Activated T-cell treated with anti-CD3 and anti-CD28 coated beads, Interleukin-2, amount 50 U/mL, for 1 hour (primary cell): ENCODE results near the gene MESP2.

Experiments
- DNase-seq: peaks from one replicate; pipeline ENCODE4 v3.0.0-alpha.2; 2020

The MESP2 gene

DNA sequence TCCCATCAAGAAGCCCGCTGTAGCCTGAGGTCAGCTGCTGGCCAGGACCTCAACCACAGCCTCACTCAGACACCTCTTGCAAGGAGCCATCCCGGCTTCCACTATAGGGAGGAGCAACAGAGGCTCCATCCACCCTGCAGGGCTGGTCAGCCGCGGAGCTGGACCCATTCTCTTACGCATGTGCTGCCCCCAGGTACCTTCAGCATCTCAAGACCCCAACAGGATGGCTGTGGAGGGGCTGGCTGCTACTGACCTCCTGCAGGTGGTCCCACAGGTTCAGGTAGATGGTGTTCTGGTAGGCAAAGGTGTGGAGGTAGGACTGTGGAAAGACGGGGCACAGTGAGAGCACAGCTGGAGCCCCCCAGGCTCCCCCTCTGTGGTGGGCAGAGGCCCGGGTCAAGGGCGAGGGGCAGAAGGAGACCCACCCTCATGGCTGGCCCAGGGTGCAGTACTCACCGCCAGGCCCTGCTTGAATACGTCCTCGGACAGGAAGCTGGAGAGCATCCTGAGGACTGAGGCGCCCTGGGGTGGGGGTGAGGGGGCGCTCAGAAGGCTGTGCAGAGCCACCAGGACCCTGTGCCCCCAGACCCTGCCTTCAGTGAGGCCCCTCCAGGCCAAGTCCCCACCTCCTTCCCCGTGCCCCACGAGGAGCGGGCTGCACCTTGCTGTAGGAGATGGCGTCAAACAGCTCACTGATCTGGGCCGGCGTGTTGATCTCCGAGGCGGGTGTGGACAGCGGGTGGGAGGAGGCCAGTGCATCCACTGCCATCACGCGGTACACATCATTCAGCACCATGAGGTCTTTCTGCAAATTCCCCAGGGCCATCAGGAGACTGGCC is 27.1 kb downstream of the MESP2 start:
- no peak for DNase-seq

DNA sequence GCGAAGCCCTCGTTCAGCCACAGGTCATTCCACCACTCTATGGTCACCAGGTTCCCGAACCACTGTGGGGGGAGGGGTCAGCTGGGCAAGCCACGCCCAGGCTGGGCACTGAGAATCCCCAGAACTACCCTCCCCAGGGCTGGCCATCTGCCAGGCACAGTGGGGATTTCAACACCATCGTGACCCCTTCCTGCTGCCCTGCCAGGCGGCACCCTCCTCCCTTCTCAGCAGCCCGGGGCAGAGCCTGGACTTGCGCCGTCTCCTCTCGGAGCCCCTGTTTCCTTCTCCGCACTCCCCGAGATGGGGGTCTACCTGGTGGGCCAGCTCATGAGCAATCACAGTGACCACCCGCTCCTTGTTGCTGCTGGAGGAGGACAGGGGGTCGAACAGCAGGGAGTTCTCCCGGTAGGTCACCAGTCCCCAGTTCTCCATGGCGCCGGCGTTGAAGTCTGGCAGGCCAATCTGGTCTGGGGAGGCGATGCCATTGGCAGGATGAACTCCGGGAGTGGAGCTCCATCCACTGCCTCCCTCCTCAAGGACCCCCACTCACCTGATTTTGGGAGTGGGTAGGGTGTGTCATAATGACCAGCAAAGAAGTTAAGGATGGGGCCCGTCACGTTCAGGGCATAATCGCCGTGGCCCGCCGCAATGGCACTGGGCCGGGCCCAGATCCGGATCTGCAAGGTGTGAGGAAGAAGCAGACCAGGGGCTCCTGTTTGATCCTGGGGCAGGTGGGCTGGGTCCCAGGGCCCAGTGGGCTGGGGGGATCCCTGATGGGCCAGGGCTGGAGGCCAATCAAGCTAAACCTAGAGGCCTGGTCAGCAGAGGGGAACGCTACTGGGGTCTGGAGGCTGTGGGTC is 28.0 kb downstream of the MESP2 start:
- no peak for DNase-seq

DNA sequence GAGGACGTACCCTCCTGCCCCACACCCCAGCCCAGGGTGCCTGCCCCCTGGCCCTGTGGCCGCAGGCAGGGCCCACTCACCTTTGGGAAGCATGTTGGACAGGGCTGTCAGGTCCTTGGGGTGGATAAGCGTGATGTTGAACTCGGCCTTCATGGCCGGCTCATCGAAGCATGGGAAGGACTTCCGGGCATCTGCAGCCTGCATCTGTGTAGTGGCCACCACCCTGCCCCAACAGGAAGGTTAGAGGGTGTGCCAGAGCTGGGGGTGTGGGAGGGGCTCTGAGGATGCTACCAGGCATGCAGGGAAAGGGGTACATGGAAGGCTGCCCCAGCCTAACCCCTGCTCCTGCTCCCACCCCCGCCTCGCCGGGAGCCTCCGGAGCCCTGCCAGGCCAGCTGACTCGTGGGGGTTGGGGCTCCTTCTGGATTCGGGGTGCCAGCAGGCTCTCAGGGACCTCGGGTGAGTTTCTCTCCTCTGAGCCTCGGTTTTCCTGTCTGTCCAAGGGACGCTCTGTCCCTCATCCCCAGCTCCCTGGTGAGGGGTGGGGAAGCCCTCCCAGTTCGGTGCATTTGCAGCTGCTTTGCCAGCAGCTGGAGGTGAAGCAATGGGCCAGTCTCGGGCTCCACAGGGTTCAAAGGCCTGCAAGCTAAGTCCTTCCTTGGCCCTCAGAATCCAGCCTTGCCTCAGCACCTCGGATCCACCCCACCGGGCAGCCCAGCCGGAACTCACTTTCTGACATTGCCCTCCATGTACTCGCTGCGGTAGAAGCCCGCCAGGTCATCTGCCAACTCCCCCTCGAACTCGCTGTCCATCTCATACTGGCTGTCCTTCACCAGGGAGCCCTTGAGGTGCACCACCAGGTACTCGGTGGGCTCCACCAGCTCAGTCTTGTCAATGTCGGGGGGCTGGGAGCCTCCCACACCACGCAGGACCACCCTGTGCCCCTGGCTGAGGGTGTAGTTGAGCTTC is 29.4 kb downstream of the MESP2 start:
- no peak for DNase-seq

DNA sequence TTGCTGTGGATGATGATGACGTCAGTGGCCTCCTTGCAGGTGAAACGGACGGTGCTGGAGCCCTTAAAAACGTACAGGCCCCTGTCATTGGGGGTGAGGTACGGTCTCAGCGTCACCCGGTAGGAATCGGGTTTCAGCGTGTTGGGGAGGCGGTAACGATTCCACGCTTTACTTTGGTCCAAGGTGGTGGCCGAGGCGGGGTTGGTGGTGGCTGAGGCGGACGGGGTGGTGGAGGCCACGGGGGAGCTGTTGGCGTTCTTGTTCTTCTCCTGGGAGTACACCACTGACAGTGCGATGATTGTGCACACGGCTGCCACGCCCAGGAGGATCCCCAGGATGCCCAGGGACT is 30.1 kb downstream of the MESP2 start:
- no peak for DNase-seq

DNA sequence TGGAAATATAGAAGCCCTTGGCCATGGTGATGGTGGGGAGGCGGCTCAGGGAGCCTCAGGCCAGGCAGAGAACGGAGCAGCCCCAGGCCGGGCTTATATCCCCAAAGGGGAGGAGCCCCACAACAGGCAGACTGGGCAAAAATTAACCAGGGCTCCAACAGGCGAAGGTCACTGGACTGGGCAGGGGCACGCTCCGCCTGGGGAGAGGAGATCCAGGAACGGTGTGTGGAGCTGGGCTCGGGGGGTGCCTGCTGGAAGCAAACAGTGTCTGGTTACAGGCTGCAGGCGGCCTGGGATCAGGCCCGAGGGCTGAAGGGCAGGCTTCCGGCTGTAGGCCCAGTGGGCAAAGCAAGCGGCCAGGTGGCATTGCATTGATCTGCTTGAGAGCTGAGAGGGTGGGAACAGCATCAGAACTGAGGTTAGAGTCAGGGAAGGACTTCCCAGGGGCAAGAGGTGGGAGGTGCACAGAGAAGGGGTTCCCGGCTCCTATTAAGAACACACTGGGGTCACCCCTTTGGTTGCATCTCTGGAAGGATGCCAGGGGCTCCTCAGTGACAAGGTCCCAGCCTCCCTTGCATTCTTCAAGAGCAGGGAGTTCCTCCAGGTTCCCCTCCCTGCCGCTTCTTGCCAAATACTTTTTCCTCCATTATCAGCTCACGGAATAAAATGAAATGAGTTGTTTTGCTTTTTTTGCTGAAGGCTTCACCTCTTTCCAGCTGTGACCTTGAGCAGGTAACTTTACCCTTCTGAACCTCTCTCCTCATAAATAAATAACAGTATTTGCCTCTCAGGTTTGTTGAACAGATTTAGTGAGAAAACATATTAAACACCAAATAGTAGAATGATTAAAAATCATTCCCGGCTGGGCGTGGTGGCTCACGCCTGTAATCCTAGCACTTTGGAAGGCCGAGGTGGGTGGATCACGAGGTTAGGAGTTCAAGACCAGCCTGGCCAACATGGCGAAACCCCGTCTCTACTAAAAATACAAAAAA is 30.7 kb downstream of the MESP2 start:
- DNase-seq = no peak

DNA sequence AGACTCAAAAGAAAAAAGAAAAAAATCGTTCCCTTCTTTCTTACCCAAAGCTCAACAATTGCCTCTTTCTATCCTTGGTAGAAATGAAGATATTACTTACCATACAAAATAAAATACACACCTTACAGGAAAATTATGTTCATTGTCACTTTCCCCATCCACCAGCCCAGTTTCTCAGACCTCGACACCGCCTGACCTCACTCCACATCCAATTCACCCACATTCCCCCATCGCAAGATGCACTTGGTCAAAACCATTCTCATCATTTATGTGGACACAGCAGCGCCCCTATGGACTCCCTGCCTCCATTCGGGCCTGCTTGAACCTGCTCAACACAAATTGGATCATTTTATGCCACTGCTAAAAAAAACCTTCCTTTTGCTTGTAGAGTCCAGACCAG is 31.6 kb downstream of the MESP2 start:
- no peak for DNase-seq

DNA sequence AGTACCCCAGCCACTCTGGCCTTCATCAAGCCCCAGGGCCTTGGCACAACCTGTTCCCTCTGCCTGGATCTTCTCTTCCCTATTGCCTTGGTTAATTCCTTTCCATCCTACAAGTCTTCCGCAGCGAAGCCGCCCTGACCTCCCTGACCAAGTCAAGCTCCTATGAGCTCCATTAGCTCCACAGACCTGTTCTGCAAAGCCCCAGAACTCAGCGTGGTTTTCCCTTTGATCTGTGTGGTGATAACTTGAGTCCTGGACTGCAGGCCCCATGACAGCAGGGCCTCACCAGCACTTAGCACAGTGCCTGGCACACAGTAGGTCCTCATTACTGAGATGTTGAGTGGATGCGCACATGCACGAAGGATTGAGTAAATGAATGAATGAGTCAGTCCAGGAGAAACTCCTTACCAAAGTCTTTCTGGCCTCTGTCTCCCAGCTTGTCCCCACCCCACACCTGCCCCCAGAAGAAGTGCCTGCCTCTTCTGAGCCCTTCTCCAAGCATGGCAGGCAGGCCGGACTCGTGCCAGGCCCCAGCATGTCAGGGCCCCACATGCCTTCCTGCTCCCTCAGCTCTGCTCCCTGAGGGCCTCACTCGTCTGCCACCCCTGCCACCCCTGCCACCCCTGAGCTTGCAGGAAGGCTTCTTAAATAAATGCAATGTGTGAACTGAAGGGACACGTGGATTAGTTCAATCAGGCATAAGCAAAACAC is 32.2 kb downstream of the MESP2 start:
- no peak for DNase-seq

DNA sequence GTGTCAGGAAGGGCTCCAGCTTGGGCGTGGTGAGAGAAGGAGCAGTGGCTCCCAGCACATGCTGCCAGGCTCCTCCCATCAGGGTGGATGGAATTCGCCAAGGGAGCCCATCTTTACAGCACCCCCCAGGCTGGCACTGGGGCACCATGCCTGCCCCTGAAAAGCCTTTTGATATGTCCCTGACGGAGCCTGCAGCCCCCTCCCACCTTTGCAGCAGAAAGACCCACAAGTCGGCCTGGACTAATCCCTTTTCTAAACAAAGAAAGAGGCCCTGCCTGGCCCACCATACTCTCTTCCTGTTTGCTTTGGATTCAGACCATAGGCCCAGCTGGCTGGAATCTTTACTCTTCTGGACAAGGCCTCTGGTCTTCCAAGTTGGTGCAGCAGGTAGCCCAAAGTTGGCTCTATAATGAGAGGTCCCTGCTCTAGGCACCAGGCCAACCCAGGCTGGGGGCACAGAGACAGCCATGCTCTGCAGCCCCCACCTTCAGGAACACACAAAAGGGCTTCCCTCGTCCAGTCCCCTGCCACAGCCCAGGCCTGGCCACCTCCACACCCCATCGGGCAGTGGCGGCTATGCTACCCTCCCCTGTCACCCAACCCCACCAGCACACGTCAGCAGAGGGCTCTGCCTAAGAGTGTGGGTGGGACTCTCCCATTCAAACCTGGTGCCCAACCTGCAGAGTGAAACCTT is 33.1 kb downstream of the MESP2 start:
- DNase-seq = no peak

DNA sequence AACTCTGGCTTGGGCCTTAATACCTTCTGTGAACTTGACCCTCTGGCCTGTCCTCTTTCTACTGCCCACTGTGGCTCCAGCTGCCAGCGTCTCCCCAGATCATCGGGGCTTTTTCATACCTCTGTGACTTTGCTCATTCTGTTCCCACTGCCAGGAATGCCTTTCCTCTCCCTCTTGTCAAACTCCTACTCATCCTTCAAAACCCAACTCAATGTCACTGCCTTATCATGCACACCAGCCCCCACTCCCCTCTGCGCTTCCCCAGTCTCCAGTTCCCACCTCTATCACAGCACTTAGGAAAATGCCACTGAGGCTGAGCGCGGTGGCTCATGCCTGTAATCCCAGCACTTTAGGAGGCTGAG is 33.6 kb downstream of the MESP2 start:
- DNase-seq = no peak

DNA sequence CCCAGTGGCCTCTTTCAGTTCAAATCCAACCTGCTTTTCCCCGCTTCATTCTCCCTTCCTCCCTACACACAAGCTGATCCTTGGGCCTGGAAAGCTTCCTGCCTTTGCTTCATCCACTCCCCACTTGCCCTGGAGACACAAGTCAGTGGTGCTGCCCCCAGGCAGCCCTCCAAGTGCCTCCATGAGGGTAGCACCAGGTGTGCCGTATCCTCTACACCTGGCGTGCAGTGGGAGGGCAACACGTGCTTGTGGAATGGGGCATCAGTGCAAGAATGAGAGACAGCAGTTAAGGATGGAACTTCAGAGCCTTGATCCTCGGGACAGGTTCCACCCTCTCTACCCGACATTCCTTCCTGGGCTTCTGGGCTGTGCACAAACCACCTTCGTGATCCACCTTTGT is 34.7 kb downstream of the MESP2 start:
- no peak for DNase-seq

DNA sequence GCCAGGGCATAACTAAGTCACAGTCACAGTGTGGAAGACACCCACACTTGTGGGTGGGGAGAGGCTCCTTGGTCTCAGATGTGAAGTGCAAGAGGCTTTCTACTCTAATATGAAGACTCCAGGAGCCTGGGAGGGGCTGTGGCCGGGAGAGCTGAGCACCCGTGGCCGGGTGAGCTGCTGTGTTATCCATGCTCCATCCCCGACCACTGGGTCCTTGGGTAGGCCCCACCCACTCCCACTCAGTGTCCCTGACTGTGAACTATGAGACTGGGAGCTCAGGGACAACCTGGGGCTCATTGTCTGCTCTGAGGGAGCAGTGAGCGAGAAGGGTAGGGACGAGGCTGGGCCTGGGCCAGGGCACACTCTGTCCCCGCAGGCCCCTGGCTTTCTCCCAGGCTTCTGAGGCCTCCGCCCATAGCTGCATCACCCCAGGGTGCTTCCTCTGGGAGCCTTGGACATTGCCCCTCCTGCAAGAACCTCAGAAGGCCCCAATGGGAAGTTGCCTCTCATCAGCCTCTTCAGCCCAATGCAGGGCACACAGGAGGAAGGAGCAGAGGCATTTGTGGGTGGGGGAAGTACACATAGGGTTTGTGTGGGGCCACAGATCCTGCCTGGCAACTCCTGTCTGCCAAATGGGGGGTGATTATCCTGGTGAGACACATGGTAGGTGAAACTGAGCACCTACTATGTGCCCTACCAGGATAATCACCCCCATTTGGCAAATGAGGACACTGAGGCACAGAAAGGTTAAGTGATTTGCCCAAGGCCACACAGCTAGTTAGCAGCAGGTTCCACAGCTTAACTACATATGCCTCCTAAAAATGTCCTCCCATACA is 36.1 kb downstream of the MESP2 start:
- DNase-seq = no peak

DNA sequence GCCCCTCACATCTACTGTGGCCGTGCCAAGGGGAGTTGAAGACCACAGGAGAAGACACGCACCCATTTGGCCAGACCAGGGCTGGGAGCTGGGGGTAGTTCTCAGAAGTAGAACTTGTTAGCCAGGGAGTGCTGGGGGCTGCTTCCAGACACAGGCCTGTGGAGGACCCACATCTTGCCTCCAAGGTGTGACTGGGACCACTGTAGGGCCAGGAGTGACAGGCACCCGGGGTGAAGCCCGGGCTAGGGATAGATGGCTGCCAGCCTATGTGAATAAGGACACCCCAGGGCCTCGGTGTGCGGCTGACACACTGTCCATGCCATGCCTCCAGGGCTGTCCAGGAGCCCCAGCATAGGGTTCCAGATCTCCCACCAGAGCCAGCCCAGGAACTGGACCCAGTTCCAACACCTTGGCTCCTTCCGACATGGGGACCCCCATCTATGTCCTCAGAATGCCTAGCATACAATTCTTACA is 36.8 kb downstream of the MESP2 start:
- DNase-seq = no peak

DNA sequence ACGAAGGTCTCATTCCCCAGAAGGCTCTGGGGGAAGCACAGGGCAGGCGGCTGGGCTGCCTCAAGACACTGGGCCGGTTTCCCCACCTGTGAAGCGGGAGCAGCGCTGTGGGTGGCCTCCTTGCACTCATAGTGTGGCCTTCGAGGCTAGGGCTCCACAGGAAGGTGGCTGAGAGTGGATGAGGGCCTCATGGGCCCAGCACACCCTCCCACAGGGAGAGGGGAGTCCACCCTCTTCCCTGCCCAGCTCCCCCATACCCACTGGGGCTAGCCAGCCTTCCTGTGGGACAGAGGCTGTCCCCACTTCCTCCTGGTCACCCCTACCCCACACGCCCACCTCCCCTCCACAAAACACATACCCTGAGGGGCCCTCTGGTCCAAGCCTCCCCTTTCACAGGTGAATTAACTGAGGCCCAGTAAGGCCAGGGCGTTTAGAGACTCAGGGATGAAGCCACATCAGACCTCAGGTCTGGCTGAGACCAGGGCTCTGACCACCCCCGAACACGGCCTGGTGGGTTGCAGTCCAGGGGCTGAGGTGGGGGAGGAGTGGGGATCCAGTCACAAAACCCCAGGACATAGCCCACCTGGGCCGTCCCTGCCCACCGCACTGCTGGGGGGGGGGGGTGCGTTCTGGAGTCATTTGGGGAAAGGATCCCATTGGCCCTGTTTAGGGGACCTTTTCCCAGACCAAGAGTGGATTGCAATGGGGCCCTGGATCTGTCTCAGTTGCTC is 37.4 kb downstream of the MESP2 start:
- DNase-seq = no peak

DNA sequence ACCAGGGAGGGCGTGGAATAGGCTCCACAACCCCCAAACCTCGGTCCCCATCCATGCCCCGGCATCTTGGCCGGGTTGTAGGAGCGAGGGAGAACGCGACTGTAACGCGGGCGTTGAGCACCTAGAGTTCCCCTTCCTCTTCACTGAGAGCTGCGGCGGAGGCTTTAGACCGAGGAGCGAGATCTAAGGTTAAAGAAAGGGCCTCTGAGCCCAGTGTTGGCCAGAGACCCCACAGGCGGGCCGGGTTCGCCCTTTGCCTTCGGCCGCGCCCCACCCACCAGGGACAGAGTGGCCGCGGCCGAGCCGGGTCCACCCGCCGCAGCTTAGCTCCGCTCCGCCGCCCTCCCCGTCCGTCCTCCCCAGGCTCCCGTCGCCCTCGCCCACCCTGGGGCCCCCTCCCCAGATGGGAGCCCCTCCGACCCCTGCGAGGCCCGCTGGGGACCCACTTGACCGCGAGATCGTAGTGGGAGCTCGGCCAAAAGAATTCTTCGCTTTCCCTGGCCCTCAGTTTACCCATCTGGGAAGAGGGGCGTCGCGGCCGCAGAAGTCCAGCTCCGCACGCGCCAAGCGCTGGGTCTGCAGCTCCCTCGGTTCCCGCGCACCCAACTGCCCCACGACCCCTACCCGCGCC is 38.1 kb downstream of the MESP2 start:
- no peak for DNase-seq

DNA sequence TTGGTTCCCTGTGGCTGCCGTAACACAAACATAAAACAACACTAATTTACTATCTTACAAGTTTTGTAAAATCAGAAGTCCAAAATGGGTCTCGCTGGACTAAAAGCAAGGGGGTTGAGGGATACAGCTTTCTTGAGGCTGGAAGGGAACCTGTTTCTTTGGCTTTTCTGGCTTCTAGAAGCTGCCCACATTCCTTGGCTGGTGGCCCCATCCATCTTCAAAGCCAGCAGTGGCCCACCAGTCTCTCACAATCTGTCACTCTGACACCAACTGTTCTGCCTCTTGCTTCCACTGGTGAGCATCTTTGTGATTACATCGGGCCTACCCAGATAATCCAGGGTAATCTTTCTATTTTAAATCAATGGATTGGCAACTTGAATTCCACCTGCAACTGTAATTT is 39.6 kb downstream of the MESP2 start:
- no peak for DNase-seq

DNA sequence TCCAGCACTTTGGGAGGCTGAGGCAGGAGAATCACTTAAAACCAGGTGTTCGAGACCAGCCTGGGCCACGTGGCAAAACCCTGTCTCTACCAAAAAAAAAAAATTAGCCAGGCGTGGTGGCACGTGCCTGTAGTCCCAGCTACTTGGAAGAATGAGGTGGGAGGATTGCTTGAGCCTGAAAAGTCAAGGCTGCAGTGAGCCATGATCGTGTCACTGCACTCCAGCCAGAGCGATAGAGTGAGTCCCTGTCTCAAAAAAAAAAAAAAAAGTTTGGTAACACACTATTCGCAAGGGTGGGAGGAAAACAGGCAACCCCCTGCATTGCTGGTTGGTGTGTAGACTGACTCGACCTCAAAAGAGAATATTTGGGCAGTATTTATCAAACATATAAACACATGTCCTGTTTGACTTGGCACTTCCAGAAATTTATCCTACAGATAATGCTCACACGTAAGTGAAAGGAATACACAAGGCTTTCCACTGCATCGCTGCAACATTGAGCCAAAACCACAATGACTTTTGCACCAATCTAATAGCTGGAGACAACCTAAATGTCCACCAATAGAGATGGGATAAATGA is 41.7 kb downstream of the MESP2 start:
- DNase-seq = no peak

DNA sequence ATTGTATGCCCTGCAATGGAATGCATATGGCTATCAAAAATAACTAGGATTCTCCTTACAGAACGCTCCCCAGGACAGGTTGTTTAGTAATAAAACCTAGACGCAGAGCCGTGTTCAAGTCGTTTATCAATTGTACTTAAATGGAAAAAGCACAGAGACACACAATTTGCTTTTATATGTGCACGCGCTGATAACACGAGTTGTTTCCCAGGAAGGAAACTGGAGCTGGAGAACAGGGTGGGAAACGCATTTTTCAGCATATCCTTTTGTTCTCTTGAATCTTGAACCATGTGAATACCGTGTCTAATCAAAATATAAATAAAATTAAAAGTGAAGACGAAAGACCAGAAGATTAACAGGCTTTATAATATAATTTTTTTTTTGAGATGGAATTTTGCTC is 42.2 kb downstream of the MESP2 start:
- no peak for DNase-seq
